GM06990 (cell line): ENCODE results near the gene ARHGEF37.
"Not testable (repeated sequence)": the region's sequence is repeated elsewhere in the genome, so short reads cannot be mapped to it uniquely, and the experiment has no call there.

ENCODE experiments used
- DNase-seq: peaks from one replicate; pipeline ENCODE4 v3.0.0-alpha.2; 2011; ENCODE audit not compliant: insufficient read length; ENCODE audit errors: extremely low read depth
- H3K27me3 ChIP-seq: replicated peaks from 2 replicates; pipeline ENCODE4 v1.6.0; 2011; ENCODE audit warnings: low read length; ENCODE audit not compliant: control insufficient read depth, insufficient read depth
- H3K36me3 ChIP-seq: 2 replicates; pipeline ENCODE4 v1.5.1; 2011; ENCODE audit warnings: low read length; ENCODE audit not compliant: control insufficient read depth, insufficient read depth
- H3K4me3 ChIP-seq: replicated peaks from 2 replicates; pipeline ENCODE4 v1.5.1; 2011; ENCODE audit warnings: low read depth, mild to moderate bottlenecking, control low read depth, low read length
- TF ChIP-seq, protein P1 (sequence below): IDR thresholded peaks from 2 replicates; pipeline ENCODE4 v1.5.1; 2011; ENCODE audit warnings: low read length, control low read depth, mild to moderate bottlenecking, inconsistent platforms; ENCODE audit not compliant: insufficient read depth, poor library complexity, severe bottlenecking

ARHGEF37 gene

DNA sequence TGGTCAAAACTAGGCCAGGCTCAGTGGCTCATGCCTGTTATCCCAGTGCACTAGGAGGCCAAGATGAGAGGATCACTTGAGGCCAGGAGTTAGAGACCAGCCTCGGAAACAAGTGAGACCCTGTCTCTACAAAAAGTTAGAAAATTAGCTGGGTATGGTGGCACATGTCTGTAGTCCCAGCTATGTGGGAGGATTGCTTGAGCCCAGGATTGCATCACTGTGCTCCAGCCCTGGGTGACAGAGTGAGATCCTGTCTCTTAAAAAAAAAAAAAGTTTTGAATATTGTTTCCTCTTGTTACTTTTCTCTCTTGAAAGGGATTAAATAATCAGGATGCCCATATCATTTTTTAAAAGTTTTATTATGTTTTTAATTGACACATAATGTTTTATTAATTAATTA lies 7.6 kb downstream of the ARHGEF37 start:
- TF ChIP-seq, protein P1, sequence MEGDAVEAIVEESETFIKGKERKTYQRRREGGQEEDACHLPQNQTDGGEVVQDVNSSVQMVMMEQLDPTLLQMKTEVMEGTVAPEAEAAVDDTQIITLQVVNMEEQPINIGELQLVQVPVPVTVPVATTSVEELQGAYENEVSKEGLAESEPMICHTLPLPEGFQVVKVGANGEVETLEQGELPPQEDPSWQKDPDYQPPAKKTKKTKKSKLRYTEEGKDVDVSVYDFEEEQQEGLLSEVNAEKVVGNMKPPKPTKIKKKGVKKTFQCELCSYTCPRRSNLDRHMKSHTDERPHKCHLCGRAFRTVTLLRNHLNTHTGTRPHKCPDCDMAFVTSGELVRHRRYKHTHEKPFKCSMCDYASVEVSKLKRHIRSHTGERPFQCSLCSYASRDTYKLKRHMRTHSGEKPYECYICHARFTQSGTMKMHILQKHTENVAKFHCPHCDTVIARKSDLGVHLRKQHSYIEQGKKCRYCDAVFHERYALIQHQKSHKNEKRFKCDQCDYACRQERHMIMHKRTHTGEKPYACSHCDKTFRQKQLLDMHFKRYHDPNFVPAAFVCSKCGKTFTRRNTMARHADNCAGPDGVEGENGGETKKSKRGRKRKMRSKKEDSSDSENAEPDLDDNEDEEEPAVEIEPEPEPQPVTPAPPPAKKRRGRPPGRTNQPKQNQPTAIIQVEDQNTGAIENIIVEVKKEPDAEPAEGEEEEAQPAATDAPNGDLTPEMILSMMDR, result no peak
- DNase-seq, result no peak
- Histone ChIP-seq H3K27me3 (no peaks in the 10 kb centered on the region), H3K36me3 (no peaks in the 10 kb centered on the region), H3K4me3 (no peak overlapping the region)

DNA sequence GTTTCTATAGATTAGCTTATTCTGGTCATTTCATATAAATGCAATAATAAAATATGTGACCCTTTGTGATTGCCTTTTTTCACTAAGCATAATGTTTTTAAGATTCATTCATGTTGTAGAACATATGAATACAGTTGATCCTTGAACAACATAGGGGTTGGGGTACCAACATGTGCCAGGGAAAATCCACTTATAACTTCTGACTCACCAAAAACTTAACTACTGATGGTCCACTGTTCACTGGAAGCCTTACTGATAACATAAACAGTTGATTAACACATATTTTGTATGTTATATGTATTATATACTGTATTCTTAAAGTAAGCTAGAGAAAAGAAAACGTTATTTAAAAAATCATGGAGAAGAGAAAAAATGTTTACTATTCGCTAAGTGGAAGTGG lies 12.1 kb downstream of the ARHGEF37 start:
- TF ChIP-seq, protein P1, result no peak
- Histone ChIP-seq H3K4me3 (no peak overlapping the region), H3K36me3 (no peaks in the 10 kb centered on the region), H3K27me3 (no peaks in the 10 kb centered on the region)
- DNase-seq, result no peak

DNA sequence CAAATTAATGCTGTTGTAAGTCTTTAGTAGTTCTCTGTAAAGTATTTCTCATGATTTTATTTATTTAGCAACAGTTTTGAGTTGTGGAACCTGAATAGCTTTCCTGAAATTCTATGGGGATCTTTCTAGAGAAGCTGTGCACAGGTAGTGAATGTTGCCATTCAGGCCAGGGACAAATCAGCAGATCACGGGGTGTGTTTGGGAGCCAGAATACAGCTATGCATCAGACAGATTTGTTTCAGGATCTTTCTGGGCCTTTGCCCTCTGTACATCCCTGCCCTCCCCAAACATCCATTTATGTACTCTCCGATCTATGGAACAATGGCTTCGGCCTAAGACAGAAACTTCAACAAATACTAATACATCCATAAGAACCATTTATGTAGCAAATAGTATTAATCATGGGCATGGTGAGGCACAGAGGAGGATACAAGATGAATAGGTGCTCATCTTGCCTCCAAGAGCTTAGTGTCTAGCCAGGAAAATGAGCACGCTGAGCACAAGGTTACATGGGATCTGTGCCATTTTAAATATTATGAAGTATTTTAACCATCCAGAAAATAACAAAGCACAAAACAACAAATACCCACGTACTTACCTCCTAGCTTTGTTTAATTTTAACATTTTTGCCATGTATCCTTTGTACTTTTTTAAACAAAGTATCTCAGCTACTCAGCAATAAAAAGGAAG lies 13.1 kb downstream of the ARHGEF37 start:
- H3K27me3 ChIP-seq, result no peaks in the 10 kb centered on the region
- H3K4me3 ChIP-seq, result no peak overlapping the region
- no peak for DNase-seq
- TF ChIP-seq, protein P1, result no peak
- H3K36me3 ChIP-seq, result no peaks in the 10 kb centered on the region

DNA sequence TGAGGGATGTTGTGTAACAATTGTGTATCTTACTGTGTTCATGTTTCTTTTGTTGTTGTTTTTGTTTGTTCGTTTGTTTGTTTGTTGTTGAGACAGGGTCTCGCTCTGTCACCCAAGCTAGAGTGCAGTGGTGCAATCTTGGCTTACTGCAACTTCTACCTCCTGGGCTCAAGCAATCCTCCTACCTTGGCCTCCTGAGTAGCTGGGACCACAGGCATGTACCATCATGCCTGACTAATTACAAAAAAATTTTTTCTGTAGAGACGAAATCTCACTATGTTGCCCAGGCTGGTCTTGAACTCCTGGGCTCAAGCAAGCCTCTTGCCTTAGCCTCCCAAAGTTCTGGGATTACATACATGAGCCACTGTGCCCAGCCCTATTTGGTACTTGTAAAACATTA lies 13.8 kb downstream of the ARHGEF37 start:
- not testable (repeated sequence) for H3K27me3 ChIP-seq, H3K4me3 ChIP-seq, H3K36me3 ChIP-seq, DNase-seq

DNA sequence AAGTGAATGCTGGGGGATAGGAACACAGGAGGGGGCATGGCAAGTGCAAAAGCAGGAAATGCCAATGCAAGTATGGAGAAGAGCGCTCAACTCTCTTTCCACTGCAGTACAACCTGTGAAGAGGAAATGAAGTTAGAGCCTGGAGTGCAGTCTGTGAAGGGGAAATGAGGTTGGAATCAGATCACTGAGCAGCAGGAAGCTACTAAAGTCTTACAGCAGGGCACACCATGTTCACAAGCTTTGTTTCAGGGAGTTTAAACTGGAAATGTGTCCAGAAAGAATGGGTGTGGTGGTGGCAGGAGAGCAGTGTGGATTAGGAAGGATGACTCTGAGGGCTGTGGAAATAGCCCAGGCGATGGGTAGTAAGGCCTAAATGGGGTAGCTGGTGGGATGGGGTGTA lies 15.4 kb downstream of the ARHGEF37 start:
- no peaks in the 10 kb centered on the region for H3K27me3 ChIP-seq
- DNase-seq, result no peak
- no peaks in the 10 kb centered on the region for H3K36me3 ChIP-seq
- no peak overlapping the region for H3K4me3 ChIP-seq
- TF ChIP-seq, protein P1, result no peak

DNA sequence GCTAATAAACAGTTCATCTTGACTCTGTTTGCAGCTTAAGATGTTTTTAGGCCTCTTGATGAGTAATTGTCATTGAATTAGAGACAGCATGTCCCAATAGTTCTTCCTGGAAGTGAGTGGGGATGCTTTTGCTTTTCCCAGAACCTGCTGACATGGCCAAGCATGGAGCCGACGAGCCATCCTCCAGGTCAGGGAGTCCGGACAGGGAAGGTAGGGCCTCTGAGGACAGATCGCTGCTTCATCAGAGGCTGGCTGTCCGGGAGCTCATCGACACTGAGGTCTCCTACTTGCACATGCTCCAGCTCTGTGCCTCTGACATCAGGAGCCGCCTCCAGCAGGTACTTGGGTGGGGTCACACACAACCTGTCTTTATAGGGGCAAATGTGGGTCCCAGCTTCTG lies 16.3 kb downstream of the ARHGEF37 start:
- TF ChIP-seq, protein P1, result no peak
- no peak overlapping the region for H3K4me3 ChIP-seq
- H3K27me3 ChIP-seq, result no peaks in the 10 kb centered on the region
- DNase-seq, result no peak
- H3K36me3 ChIP-seq, result no peaks in the 10 kb centered on the region

DNA sequence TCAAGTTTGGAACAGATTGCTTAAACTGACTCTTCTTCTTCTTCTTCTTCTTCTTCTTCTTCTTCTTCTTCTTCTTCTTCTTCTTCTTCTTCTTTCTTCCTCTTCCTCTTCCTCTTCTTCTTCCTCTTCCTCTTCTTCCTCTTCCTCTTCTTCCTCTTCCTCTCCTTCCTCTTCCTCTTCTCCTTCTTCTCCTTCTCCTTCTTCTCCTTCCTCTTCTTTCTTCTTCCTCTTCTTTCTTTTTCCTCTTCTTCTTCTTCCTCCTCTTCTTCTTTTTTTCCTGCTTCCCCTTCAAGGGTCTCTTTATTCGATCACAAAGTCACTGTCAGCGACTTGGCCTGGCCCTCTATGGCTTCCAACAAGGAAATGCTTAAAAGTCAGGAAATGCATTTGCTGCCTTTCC lies 16.9 kb downstream of the ARHGEF37 start:
- H3K4me3 ChIP-seq, DNase-seq, H3K27me3 ChIP-seq, H3K36me3 ChIP-seq: not testable (repeated sequence)
